MG63 (cell line): ENCODE data around the gene ZBTB22. TPM values are rescaled to one million over a fixed set of nuclear protein-coding genes. Genes with fewer than 3 reads are reported as not detected.

Experiments
- DNase-seq: peaks from one replicate; pipeline ENCODE4 v3.0.0-alpha.2; 2020
- H3K27me3 ChIP-seq: fragments of 250-450 bp; sonication (Bioruptor Pico); 2 replicates; pipeline ENCODE4 v1.5.1; 2020; ENCODE audit warnings: mild to moderate bottlenecking, moderate library complexity
- H3K36me3 ChIP-seq: fragments of 250-450 bp; sonication (Bioruptor Pico); 2 replicates; pipeline ENCODE4 v1.5.1; 2020; ENCODE audit warnings: mild to moderate bottlenecking, moderate library complexity
- H3K4me3 ChIP-seq: fragments of 250-450 bp; sonication (Bioruptor Pico); 2 replicates; pipeline ENCODE4 v1.5.1; 2020; ENCODE audit warnings: mild to moderate bottlenecking, moderate library complexity
- H3K9me3 ChIP-seq: fragments of 250-450 bp; sonication (Bioruptor Pico); 2 replicates; pipeline ENCODE4 v1.5.1; 2020; ENCODE audit warnings: mild to moderate bottlenecking, moderate library complexity
- total RNA-seq: library from RNA; depleted of rRNA; stranded (reverse); fragments of >200 nt; shearing (Covaris generic); gene quantifications from 2 replicates; pipeline ENCODE4 v1.2.3, GENCODE V29; 2014; ENCODE audit warnings: low replicate concordance

The ZBTB22 gene
- total RNA-seq, 1 experiment from 2014 or later: 20.0 TPM

- H3K27me3 ChIP-seq: no peaks in the 10 kb centered on the region
- no peak for DNase-seq
These were observed 21.6 kb upstream of the ZBTB22 start for GRCh38 chr6:33339193-33339592.

GRCh38 chr6:33336495-33336894, 19.0 kb upstream of the ZBTB22 start:
- Histone ChIP-seq H3K36me3 (no peaks in the 10 kb centered on the region), H3K27me3 (no peaks in the 10 kb centered on the region), H3K9me3 (no peaks in the 10 kb centered on the region), H3K4me3 (no peak overlapping the region)
- DNase-seq: no peak

More at GRCh38 chr6:33339193-33339592, 21.6 kb upstream of the ZBTB22 start:
- no peak overlapping the region for H3K4me3 ChIP-seq
- H3K9me3 ChIP-seq: no peaks in the 10 kb centered on the region
- H3K36me3 ChIP-seq: no peaks in the 10 kb centered on the region

GRCh38 chr6:33335916-33336315, 18.4 kb upstream of the ZBTB22 start:
- Histone ChIP-seq H3K36me3 (no peaks in the 10 kb centered on the region), H3K4me3 (no peak overlapping the region), H3K9me3 (no peaks in the 10 kb centered on the region), H3K27me3 (no peaks in the 10 kb centered on the region)
- DNase-seq: no peak

GRCh38 chr6:33333666-33334065, 16.1 kb upstream of the ZBTB22 start:
- DNase-seq: no peak
- Histone ChIP-seq H3K27me3 (no peaks in the 10 kb centered on the region), H3K9me3 (no peaks in the 10 kb centered on the region), H3K36me3 (no peaks in the 10 kb centered on the region), H3K4me3 (no peak overlapping the region)

- Histone ChIP-seq H3K4me3 (no peak overlapping the region), H3K36me3 (no peaks in the 10 kb centered on the region), H3K27me3 (no peaks in the 10 kb centered on the region), H3K9me3 (no peaks in the 10 kb centered on the region)
- DNase-seq: no peak
These were observed 13.2 kb upstream of the ZBTB22 start for GRCh38 chr6:33330736-33331135.

GRCh38 chr6:33329058-33329457, 11.5 kb upstream of the ZBTB22 start:
- no peaks in the 10 kb centered on the region for H3K27me3 ChIP-seq
- H3K9me3 ChIP-seq: no peaks in the 10 kb centered on the region
- no peak for DNase-seq
- no peak overlapping the region for H3K4me3 ChIP-seq
- no peaks in the 10 kb centered on the region for H3K36me3 ChIP-seq

GRCh38 chr6:33324125-33324524, 6.6 kb upstream of the ZBTB22 start:
- no peak for DNase-seq
- Histone ChIP-seq H3K27me3 (no peaks in the 10 kb centered on the region), H3K4me3 (peak overlapping the region; percentile 73; the same call in 1 of the 2 replicates), H3K9me3 (no peaks in the 10 kb centered on the region), H3K36me3 (peaks cover 13% of the 10 kb centered on the region)

- DNase-seq: no peak
- Histone ChIP-seq H3K27me3 (no peaks in the 10 kb centered on the region), H3K36me3 (peaks cover 18% of the 10 kb centered on the region), H3K4me3 (peak overlapping the region; percentile 73), H3K9me3 (no peaks in the 10 kb centered on the region)
These were observed 6.0 kb upstream of the ZBTB22 start for GRCh38 chr6:33323623-33323948.

- peaks cover 18% of the 10 kb centered on the region for H3K36me3 ChIP-seq
- no peaks in the 10 kb centered on the region for H3K27me3 ChIP-seq
- H3K4me3 ChIP-seq: no peak overlapping the region
- no peaks in the 10 kb centered on the region for H3K9me3 ChIP-seq
- no peak for DNase-seq
These were observed 3.7 kb upstream of the ZBTB22 start for GRCh38 chr6:33321227-33321626.

GRCh38 chr6:33320315-33321181, 3.0 kb upstream of the ZBTB22 start:
- H3K27me3 ChIP-seq: no peaks in the 10 kb centered on the region
- H3K9me3 ChIP-seq: no peaks in the 10 kb centered on the region
- H3K36me3 ChIP-seq: peaks cover 18% of the 10 kb centered on the region
- DNase-seq: no peak
- no peak overlapping the region for H3K4me3 ChIP-seq

GRCh38 chr6:33319939-33320314, 2.4 kb upstream of the ZBTB22 start:
- Histone ChIP-seq H3K27me3 (no peaks in the 10 kb centered on the region), H3K9me3 (no peaks in the 10 kb centered on the region), H3K4me3 (no peak overlapping the region), H3K36me3 (peaks cover 18% of the 10 kb centered on the region)
- no peak for DNase-seq

- Histone ChIP-seq H3K4me3 (peak overlapping the region; percentile 57), H3K9me3 (no peaks in the 10 kb centered on the region), H3K36me3 (peaks cover 18% of the 10 kb centered on the region), H3K27me3 (no peaks in the 10 kb centered on the region)
- DNase-seq: no peak
These were observed 1.0 kb upstream of the ZBTB22 start for GRCh38 chr6:33318426-33319073.

- Histone ChIP-seq H3K36me3 (peaks cover 26% of the 10 kb centered on the region), H3K9me3 (no peaks in the 10 kb centered on the region), H3K4me3 (peak overlapping the region; percentile 23), H3K27me3 (no peaks in the 10 kb centered on the region)
- no peak for DNase-seq
These were observed 200 bp downstream of the ZBTB22 start for GRCh38 chr6:33317419-33317668.

GRCh38 chr6:33316603-33317418, 733 bp downstream of the ZBTB22 start:
- H3K27me3 ChIP-seq: no peaks in the 10 kb centered on the region

GRCh38 chr6:33315793-33316602, 1.5 kb downstream of the ZBTB22 start:
- H3K36me3 ChIP-seq: peaks cover 40% of the 10 kb centered on the region
- no peak for DNase-seq
- no peaks in the 10 kb centered on the region for H3K27me3 ChIP-seq
- H3K4me3 ChIP-seq: no peak overlapping the region
- H3K9me3 ChIP-seq: no peaks in the 10 kb centered on the region

More at GRCh38 chr6:33316603-33317418, 733 bp downstream of the ZBTB22 start:
- Histone ChIP-seq H3K4me3 (peak overlapping the region; percentile 23), H3K36me3 (peaks cover 32% of the 10 kb centered on the region), H3K9me3 (no peaks in the 10 kb centered on the region)
- no peak for DNase-seq

GRCh38 chr6:33314943-33315792, 2.4 kb downstream of the ZBTB22 start:
- no peaks in the 10 kb centered on the region for H3K27me3 ChIP-seq
- no peaks in the 10 kb centered on the region for H3K9me3 ChIP-seq
- no peak for DNase-seq
- peak overlapping the region; percentile 92; the same call in 1 of the 2 replicates for H3K4me3 ChIP-seq
- peaks cover 45% of the 10 kb centered on the region for H3K36me3 ChIP-seq
